ENCODE data around the gene BUB1. TPM values are rescaled to one million over a fixed set of nuclear protein-coding genes. Genes with fewer than 3 reads are reported as not detected.

BUB1 gene
- total and polyA plus RNA-seq, 9 of the 15 experiments (the other 6 are each of a cell fraction or from before 2014, with no cell fraction given) = 73.4 to 247 (median 118) TPM

DNA sequence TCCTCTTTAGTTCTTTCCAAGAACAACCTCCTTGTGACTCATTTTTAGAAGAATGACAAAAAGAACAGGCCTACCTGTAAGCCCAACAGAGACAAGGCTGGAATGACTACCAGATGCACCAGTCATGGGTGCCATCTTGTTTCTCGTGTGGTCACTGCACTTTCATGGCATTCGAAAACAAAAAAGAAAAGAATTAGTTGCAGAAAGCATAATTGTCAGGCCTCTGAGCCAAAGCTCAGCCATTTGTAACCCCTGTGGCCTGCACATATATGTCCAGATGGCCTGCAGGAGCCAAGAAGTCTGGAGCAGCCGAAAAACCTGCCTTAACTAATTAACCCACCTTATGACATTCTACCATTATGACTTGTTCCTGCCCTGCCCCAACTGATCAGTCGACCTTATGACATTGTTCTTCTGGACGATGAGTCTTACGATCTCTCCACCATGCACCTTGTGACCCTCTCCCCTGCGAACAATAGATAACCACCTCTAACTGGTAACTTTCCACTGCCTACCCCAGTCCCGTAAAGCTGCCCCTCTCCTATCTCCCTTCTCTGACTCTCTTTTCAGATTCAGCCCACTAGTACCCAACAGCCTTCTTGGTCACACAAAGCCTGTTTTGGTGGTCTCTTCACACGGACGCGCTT, 13.9 kb upstream of the BUB1 start (continued):
- TF ChIP-seq, protein P1, sequence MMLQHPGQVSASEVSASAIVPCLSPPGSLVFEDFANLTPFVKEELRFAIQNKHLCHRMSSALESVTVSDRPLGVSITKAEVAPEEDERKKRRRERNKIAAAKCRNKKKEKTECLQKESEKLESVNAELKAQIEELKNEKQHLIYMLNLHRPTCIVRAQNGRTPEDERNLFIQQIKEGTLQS (IDR thresholded peaks at IDR 0.05) = no peak
- TF ChIP-seq, protein P1 (CRISPR knock-in tag; conservative IDR thresholded peaks at IDR 0.05) = no peak
- TF ChIP-seq, protein P2, sequence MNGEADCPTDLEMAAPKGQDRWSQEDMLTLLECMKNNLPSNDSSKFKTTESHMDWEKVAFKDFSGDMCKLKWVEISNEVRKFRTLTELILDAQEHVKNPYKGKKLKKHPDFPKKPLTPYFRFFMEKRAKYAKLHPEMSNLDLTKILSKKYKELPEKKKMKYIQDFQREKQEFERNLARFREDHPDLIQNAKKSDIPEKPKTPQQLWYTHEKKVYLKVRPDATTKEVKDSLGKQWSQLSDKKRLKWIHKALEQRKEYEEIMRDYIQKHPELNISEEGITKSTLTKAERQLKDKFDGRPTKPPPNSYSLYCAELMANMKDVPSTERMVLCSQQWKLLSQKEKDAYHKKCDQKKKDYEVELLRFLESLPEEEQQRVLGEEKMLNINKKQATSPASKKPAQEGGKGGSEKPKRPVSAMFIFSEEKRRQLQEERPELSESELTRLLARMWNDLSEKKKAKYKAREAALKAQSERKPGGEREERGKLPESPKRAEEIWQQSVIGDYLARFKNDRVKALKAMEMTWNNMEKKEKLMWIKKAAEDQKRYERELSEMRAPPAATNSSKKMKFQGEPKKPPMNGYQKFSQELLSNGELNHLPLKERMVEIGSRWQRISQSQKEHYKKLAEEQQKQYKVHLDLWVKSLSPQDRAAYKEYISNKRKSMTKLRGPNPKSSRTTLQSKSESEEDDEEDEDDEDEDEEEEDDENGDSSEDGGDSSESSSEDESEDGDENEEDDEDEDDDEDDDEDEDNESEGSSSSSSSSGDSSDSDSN (IDR thresholded peaks at IDR 0.05; ENCODE audit: borderline replicate concordance in 1 of 2, low read depth in 2 of 2, low read length in 2 of 2) = no peak
- TF ChIP-seq PTBP1 (IDR thresholded peaks at IDR 0.05; ENCODE audit: low read depth, low read length) = no peak
- TF ChIP-seq, protein P3, sequence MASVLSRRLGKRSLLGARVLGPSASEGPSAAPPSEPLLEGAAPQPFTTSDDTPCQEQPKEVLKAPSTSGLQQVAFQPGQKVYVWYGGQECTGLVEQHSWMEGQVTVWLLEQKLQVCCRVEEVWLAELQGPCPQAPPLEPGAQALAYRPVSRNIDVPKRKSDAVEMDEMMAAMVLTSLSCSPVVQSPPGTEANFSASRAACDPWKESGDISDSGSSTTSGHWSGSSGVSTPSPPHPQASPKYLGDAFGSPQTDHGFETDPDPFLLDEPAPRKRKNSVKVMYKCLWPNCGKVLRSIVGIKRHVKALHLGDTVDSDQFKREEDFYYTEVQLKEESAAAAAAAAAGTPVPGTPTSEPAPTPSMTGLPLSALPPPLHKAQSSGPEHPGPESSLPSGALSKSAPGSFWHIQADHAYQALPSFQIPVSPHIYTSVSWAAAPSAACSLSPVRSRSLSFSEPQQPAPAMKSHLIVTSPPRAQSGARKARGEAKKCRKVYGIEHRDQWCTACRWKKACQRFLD (CRISPR knock-in tag; IDR thresholded peaks at IDR 0.05) = no peak
- TF ChIP-seq POLR2H (tag; IDR thresholded peaks at IDR 0.05; ENCODE audit: low read depth) = no peak
- TF ChIP-seq POLR2B (IDR thresholded peaks at IDR 0.05; ENCODE audit: low read depth, partially characterized antibody) = no peak
- TF ChIP-seq, protein P4, sequence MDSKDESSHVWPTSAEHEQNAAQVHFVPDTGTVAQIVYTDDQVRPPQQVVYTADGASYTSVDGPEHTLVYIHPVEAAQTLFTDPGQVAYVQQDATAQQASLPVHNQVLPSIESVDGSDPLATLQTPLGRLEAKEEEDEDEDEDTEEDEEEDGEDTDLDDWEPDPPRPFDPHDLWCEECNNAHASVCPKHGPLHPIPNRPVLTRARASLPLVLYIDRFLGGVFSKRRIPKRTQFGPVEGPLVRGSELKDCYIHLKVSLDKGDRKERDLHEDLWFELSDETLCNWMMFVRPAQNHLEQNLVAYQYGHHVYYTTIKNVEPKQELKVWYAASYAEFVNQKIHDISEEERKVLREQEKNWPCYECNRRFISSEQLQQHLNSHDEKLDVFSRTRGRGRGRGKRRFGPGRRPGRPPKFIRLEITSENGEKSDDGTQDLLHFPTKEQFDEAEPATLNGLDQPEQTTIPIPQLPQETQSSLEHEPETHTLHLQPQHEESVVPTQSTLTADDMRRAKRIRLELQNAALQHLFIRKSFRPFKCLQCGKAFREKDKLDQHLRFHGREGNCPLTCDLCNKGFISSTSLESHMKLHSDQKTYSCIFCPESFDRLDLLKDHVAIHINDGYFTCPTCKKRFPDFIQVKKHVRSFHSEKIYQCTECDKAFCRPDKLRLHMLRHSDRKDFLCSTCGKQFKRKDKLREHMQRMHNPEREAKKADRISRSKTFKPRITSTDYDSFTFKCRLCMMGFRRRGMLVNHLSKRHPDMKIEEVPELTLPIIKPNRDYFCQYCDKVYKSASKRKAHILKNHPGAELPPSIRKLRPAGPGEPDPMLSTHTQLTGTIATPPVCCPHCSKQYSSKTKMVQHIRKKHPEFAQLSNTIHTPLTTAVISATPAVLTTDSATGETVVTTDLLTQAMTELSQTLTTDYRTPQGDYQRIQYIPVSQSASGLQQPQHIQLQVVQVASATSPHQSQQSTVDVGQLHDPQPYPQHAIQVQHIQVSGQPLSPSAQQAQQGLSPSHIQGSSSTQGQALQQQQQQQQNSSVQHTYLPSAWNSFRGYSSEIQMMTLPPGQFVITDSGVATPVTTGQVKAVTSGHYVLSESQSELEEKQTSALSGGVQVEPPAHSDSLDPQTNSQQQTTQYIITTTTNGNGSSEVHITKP (IDR thresholded peaks at IDR 0.05; ENCODE audit: partially characterized antibody) = no peak
- no peak for TF ChIP-seq ARHGAP35 (IDR thresholded peaks at IDR 0.05; ENCODE audit: partially characterized antibody)
- TF ChIP-seq SMARCE1 (IDR thresholded peaks at IDR 0.05) = peak; percentile 65; the same call in 1 of the 2 replicates
- no peak for TF ChIP-seq ELF4 (CRISPR knock-in tag; IDR thresholded peaks at IDR 0.05)
- no peak for TF ChIP-seq ZBTB8A (IDR thresholded peaks at IDR 0.05; ENCODE audit: partially characterized antibody)
- 0 out of 2 replicates have a peak, but pooled peaks have one; percentile 19 for TF ChIP-seq MTA1 (IDR thresholded peaks at IDR 0.05; ENCODE audit: borderline replicate concordance)
- TF ChIP-seq ZNF232 (CRISPR knock-in tag; IDR thresholded peaks at IDR 0.05) = no peak
- TF ChIP-seq CHCHD3 (CRISPR knock-in tag; IDR thresholded peaks at IDR 0.05) = no peak
- TF ChIP-seq POLR2A (conservative IDR thresholded peaks at IDR 0.05) = no peak
- TF ChIP-seq ARID2 (IDR thresholded peaks at IDR 0.05) = no peak
- peak; percentile 27; the same call in 1 of the 2 replicates for TF ChIP-seq JUND (IDR thresholded peaks at IDR 0.05; ENCODE audit: borderline replicate concordance, low read depth, low read length)
- no peak; the same call in 1 of the 3 replicates for TF ChIP-seq JUND (tag; IDR thresholded peaks at IDR 0.05; ENCODE audit: borderline replicate concordance, low read depth, low read length)
- peak; percentile 69 for TF ChIP-seq PHB2 (IDR thresholded peaks at IDR 0.05; ENCODE audit: low read depth)
- peak; percentile 60 for TF ChIP-seq TEAD4 (IDR thresholded peaks at IDR 0.05; ENCODE audit: low read length)
- TF ChIP-seq TEAD4 (CRISPR knock-in tag; IDR thresholded peaks at IDR 0.05; ENCODE audit: borderline replicate concordance) = no peak

All from K562 (cell line).